Measurements from ENCODE around the gene ANKHD1.

GRCh38 chr5:140544986-140545385, 143.4 kb downstream of the ANKHD1 start:
- no peak for TF ChIP-seq POLR2A (IDR thresholded peaks at IDR 0.05)
- no peak for TF ChIP-seq CTCF (IDR thresholded peaks at IDR 0.05 in 8 of 11, conservative IDR thresholded peaks at IDR 0.05 in 3 of 11)
